Lung (tissue), 12 donors: Measurements from ENCODE around the gene C1QL4. TPM values are rescaled to one million over a fixed set of nuclear protein-coding genes. Genes with fewer than 3 reads are reported as not detected.

Source experiments
- ATAC-seq: fragments of 200-7000 bp; cut with Tn5 transposase; one replicate; pipeline ENCODE4 v1.9.1; 2020; ENCODE audit warnings: moderate number of reproducible peaks; ENCODE audit not compliant: insufficient read depth, low FRiP score
- DNase-seq, 3 donors: peaks; one replicate each; pipeline ENCODE4 v3.0.0-alpha.2; 2013 to 2017
- H3K27ac ChIP-seq, 2 donors: one replicate each; pipeline ENCODE4 v1.5.1; 2013; ENCODE audit warnings: mild to moderate bottlenecking in 2 of 2, moderate library complexity in 2 of 2, control low read depth in 1 of 2, inconsistent platforms in 1 of 2, low read depth in 1 of 2, low read length in 1 of 2
- H3K27me3 ChIP-seq, 3 donors: one replicate each; pipeline ENCODE4 v1.5.1; 2013; ENCODE audit warnings: low read length in 2 of 3; ENCODE audit not compliant: control insufficient read depth in 3 of 3, insufficient read depth in 3 of 3
- H3K36me3 ChIP-seq, 4 donors: one replicate each; pipeline ENCODE4 v1.5.1; 2013; ENCODE audit warnings: low read length in 4 of 4, mild to moderate bottlenecking in 1 of 4, moderate library complexity in 1 of 4; ENCODE audit not compliant: control insufficient read depth in 4 of 4, insufficient read depth in 4 of 4
- H3K4me1 ChIP-seq, 5 donors: one replicate each; pipeline ENCODE4 v1.5.1; 2013; ENCODE audit warnings: low read length in 5 of 5, mild to moderate bottlenecking in 2 of 5, moderate library complexity in 1 of 5; ENCODE audit not compliant: control insufficient read depth in 5 of 5, insufficient read depth in 5 of 5
- H3K4me3 ChIP-seq: one replicate; pipeline ENCODE4 v1.5.1; 2013; ENCODE audit warnings: mild to moderate bottlenecking, control low read depth, moderate library complexity
- H3K9ac ChIP-seq, 2 donors: one replicate each; pipeline ENCODE4 v1.5.1; 2013; ENCODE audit warnings: low read length in 2 of 2, control low read depth in 1 of 2; ENCODE audit not compliant: insufficient read depth in 1 of 2
- H3K9me3 ChIP-seq, 4 donors: one replicate each; pipeline ENCODE4 v1.5.1; 2013; ENCODE audit warnings: low read length in 3 of 4, mild to moderate bottlenecking in 1 of 4, moderate library complexity in 1 of 4; ENCODE audit not compliant: control insufficient read depth in 4 of 4, insufficient read depth in 3 of 4
- WGBS, 2 donors: extraction: QIAGEN DNeasy Blood & Tissue Kit; methylation state at CpG; one replicate each; pipeline ENCODE4 v1.1.7; 2013; 5-methylcytosine and 5-hydroxymethylcytosine counted together
- polyA plus RNA-seq, 2 donors: library from polyadenylated mRNA; stranded (reverse); fragments of 200-250 nt; gene quantifications; one replicate each; pipeline ENCODE4 v1.2.1, GENCODE V29; 2013
- total RNA-seq, 2 donors: library from RNA; depleted of rRNA in 1 of 2; stranded (reverse); fragments of >200 nt in 1 of 2; gene quantifications; one replicate each; pipeline ENCODE4 v1.2.1, GENCODE V29; 2014 to 2021
- TF ChIP-seq, protein P1 (sequence below): IDR thresholded peaks from 2 replicates; pipeline ENCODE4 v1.5.1; 2012; ENCODE audit warnings: mild to moderate bottlenecking; ENCODE audit errors: control extremely low read depth, extremely low read depth
- donor health status: control.
- donor health status: control.
- donor health status: Bipolar disorder and iron deficiency.
- donor health status: healthy.
- donor health status: DM: yes; HTN: yes; CAD: no.

C1QL4 gene
- total and polyA plus RNA-seq, 4 donors, result 0.06 TPM; not detected in 3

DNA sequence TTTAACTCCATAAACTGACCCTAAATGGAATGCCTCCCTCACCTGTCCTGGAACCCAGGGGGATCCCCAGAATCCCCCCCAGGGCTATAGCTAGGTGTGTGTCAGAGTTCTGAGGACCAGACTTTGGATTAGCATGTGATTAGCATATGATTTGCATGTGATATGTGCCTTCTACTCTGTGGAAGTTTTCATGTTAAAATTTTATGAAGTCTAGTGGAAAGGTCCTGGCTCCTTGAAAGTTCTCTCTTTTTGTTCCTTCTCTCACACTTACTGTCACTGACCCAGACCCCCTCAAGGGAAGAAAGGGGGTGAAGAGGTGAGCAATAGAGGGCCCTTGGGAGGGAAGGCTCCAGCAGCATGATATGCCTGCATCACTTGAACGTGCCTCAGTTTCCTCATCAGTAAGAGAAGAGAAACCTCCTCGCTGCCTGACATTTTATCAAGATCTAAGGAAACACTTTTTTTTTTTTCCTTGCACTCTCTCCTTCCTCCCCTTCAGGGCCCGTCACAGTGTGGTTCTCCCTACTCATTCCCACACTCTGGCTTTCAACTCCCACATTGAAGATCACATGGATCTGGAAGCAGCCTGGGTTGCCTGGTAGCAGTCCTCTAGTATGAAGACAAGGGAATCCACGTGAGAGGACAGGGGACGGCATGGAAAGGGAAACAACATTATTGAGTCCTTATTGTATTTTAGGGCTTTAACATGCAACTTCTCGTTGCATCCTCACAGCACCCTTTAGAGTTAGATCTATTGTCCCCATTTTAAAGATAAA, 3.3 kb upstream of the C1QL4 start:
- H3K4me1 ChIP-seq, result peaks cover 0 to 26% (median 6%) of the 10 kb centered on the region in 5 donors

DNA sequence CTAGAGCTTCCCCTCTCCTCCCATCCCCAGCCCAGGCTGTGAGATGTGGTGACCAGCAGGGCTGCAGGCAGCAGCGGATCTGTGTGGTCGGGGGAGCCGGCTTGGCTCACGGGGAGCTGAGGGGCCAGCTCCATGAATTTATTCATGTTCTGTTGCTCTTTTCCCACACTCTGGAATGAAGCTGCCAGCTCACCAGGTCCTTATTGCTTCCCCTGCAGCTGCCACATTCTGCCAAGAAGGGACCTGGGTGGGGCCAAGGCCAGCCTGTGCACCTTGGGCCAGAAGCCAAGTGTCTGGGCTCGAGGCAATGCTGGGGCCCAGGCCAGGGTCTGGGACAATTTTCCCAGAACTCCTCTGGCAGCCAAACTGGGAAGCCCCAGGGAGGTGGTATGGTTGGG, 2.5 kb upstream of the C1QL4 start:
- H3K4me1 ChIP-seq, result peaks cover 0 to 26% (median 6%) of the 10 kb centered on the region in 5 donors
- no peak overlapping the region for H3K4me3 ChIP-seq
- ATAC-seq (no peak), DNase-seq (no peak)
- TF ChIP-seq, protein P1, sequence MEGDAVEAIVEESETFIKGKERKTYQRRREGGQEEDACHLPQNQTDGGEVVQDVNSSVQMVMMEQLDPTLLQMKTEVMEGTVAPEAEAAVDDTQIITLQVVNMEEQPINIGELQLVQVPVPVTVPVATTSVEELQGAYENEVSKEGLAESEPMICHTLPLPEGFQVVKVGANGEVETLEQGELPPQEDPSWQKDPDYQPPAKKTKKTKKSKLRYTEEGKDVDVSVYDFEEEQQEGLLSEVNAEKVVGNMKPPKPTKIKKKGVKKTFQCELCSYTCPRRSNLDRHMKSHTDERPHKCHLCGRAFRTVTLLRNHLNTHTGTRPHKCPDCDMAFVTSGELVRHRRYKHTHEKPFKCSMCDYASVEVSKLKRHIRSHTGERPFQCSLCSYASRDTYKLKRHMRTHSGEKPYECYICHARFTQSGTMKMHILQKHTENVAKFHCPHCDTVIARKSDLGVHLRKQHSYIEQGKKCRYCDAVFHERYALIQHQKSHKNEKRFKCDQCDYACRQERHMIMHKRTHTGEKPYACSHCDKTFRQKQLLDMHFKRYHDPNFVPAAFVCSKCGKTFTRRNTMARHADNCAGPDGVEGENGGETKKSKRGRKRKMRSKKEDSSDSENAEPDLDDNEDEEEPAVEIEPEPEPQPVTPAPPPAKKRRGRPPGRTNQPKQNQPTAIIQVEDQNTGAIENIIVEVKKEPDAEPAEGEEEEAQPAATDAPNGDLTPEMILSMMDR, result no peak
- no peak overlapping the region for H3K9ac ChIP-seq
- peaks cover 7 to 86% (median 70%) of the 10 kb centered on the region in 3 donors for H3K27me3 ChIP-seq
- H3K27ac ChIP-seq, result no peak overlapping the region
- 46 to 51% methylated on average over 5 of the region's 5 CpGs for WGBS, 2 donors
- peaks cover 0 to 3% (median 0%) of the 10 kb centered on the region in 4 donors for H3K9me3 ChIP-seq
- no peaks in the 10 kb centered on the region for H3K36me3 ChIP-seq

More for the DNA sequence above, 3.3 kb upstream of the C1QL4 start:
- WGBS, 2 donors, result 56 to 66% methylated on average over 6 of the region's 6 CpGs
- ATAC-seq (no peak), DNase-seq (no peak)
- TF ChIP-seq, protein P1, result no peak
- no peak overlapping the region for H3K27ac ChIP-seq
- peaks cover 0 to 3% (median 0%) of the 10 kb centered on the region in 4 donors for H3K9me3 ChIP-seq
- no peak overlapping the region for H3K4me3 ChIP-seq
- no peak overlapping the region for H3K9ac ChIP-seq
- no peaks in the 10 kb centered on the region for H3K36me3 ChIP-seq
- peaks cover 2 to 82% (median 65%) of the 10 kb centered on the region in 3 donors for H3K27me3 ChIP-seq

DNA sequence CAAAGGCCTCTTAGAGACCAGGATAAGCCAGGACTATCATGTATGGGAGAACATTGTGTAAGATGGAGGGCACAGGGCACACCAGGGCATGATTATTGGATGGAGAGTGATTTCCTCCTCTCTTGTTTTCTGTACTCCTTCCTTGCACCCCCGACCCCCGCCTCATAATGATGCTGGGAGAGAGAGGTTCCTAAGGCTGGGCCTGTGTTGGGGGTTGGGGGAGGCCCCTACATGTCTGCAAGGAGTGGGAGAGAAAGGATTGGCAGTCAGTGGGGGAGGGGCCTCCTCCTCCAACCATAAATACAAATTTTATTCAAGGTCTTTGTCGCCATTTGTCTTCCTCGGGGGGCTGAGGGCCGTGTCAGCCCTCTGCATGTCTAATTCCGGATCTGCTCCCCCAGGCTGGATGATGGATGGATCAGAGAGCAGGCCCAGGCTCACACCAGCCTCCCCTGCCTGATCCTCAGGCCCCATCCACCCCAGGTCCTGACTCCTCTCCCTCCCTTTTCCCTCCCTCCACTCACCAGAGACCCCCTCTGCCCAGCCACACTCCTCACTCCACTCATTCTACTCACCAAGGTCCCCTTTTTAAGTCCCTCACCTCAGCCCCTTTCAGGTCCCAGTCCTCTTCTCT, 2.0 kb upstream of the C1QL4 start:
- no peak overlapping the region for H3K9ac ChIP-seq
- DNase-seq (no peak), ATAC-seq (no peak)
- H3K27ac ChIP-seq, result no peak overlapping the region
- TF ChIP-seq, protein P1, result no peak
- H3K9me3 ChIP-seq, result peaks cover 0 to 3% (median 0%) of the 10 kb centered on the region in 4 donors
- peaks cover 7 to 88% (median 70%) of the 10 kb centered on the region in 3 donors for H3K27me3 ChIP-seq
- H3K4me1 ChIP-seq, result peaks cover 0 to 26% (median 6%) of the 10 kb centered on the region in 5 donors
- 75 to 81% methylated on average over 6 of the region's 6 CpGs for WGBS, 2 donors
- H3K4me3 ChIP-seq, result no peak overlapping the region
- no peaks in the 10 kb centered on the region for H3K36me3 ChIP-seq
